ENCODE data around the gene OR5D13. TPM values are rescaled to one million over a fixed set of nuclear protein-coding genes. Genes with fewer than 3 reads are reported as not detected.

Gene OR5D13
- total and polyA plus RNA-seq, 12 donors, result not detected

GRCh38 chr11:55793321-55793720, 20.1 kb downstream of the OR5D13 start:
- no peaks in the 10 kb centered on the region for H3K27me3 ChIP-seq
- H3K9me3 ChIP-seq (replicated peaks in 1 of 3), result no peaks in the 10 kb centered on the region
- 39 to 77% (median 54%) methylated on average over 2 of the region's 2 CpGs for WGBS, 4 donors
- TF ChIP-seq POLR2A (IDR thresholded peaks at IDR 0.05), result no peak
- TF ChIP-seq, protein P1, sequence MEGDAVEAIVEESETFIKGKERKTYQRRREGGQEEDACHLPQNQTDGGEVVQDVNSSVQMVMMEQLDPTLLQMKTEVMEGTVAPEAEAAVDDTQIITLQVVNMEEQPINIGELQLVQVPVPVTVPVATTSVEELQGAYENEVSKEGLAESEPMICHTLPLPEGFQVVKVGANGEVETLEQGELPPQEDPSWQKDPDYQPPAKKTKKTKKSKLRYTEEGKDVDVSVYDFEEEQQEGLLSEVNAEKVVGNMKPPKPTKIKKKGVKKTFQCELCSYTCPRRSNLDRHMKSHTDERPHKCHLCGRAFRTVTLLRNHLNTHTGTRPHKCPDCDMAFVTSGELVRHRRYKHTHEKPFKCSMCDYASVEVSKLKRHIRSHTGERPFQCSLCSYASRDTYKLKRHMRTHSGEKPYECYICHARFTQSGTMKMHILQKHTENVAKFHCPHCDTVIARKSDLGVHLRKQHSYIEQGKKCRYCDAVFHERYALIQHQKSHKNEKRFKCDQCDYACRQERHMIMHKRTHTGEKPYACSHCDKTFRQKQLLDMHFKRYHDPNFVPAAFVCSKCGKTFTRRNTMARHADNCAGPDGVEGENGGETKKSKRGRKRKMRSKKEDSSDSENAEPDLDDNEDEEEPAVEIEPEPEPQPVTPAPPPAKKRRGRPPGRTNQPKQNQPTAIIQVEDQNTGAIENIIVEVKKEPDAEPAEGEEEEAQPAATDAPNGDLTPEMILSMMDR (IDR thresholded peaks at IDR 0.05), result no peak
- no peak overlapping the region for H3K27ac ChIP-seq
- H3K4me1 ChIP-seq (replicated peaks in 1 of 2), result no peaks in the 10 kb centered on the region
- H3K4me3 ChIP-seq, result no peak overlapping the region
- no peaks in the 10 kb centered on the region for H3K36me3 ChIP-seq (replicated peaks in 1 of 2)
- no peak for DNase-seq
- intact Hi-C loops (cut with DNase I), result no loop called here

GRCh38 chr11:55795256-55795655, 22.0 kb downstream of the OR5D13 start, which contains the start of gene OR5D14:
Gene OR5D14, plus strand, starts transcription at chr11:55795556. Its CDS starts 0 bp downstream, at chr11:55795556.
- no peak for DNase-seq
- H3K4me1 ChIP-seq (replicated peaks in 1 of 2), result no peaks in the 10 kb centered on the region
- H3K4me3 ChIP-seq, result no peak within 1 kb of the TSS
- no peak for TF ChIP-seq POLR2A (IDR thresholded peaks at IDR 0.05)
- TF ChIP-seq, protein P1 (IDR thresholded peaks at IDR 0.05), result no peak
- no peak within 1 kb of the TSS for H3K27ac ChIP-seq
- no peaks in the 10 kb centered on the region for H3K27me3 ChIP-seq
- intact Hi-C loops (cut with DNase I), result no loop called here
- no peaks in the 10 kb centered on the region for H3K36me3 ChIP-seq (replicated peaks in 1 of 2)
- no peaks in the 10 kb centered on the region for H3K9me3 ChIP-seq (replicated peaks in 1 of 3)

GRCh38 chr11:55806248-55806647, 33.0 kb downstream of the OR5D13 start:
- intact Hi-C loops (cut with DNase I), result no loop called here
- no peaks in the 10 kb centered on the region for H3K36me3 ChIP-seq (replicated peaks in 1 of 2)
- no peak overlapping the region for H3K27ac ChIP-seq
- WGBS, 4 donors, result 63 to 94% (median 91%) methylated on average over 1 of the region's 1 CpG
- TF ChIP-seq POLR2A (IDR thresholded peaks at IDR 0.05), result no peak
- TF ChIP-seq, protein P1 (IDR thresholded peaks at IDR 0.05), result no peak
- no peak for DNase-seq
- H3K27me3 ChIP-seq, result no peaks in the 10 kb centered on the region
- H3K4me3 ChIP-seq, result no peak overlapping the region
- H3K4me1 ChIP-seq (replicated peaks in 1 of 2), result no peaks in the 10 kb centered on the region
- peaks cover 0 to 6% (median 0%) of the 10 kb centered on the region in 3 donors for H3K9me3 ChIP-seq (replicated peaks in 1 of 3)

GRCh38 chr11:55811067-55811466, 37.8 kb downstream of the OR5D13 start, which contains the start of gene OR5L1:
Gene OR5L1, plus strand, starts transcription at chr11:55811367. Its CDS starts 100 bp downstream, at chr11:55811467.
- DNase-seq, result no peak
- peaks cover 0 to 6% (median 0%) of the 10 kb centered on the region in 3 donors for H3K9me3 ChIP-seq (replicated peaks in 1 of 3)
- 42 to 81% (median 78%) methylated on average over 1 of the region's 1 CpG for WGBS, 4 donors
- no peaks in the 10 kb centered on the region for H3K4me1 ChIP-seq (replicated peaks in 1 of 2)
- no peaks in the 10 kb centered on the region for H3K36me3 ChIP-seq (replicated peaks in 1 of 2)
- intact Hi-C loops (cut with DNase I), result no loop called here
- TF ChIP-seq, protein P1 (IDR thresholded peaks at IDR 0.05), result no peak
- no peak for TF ChIP-seq POLR2A (IDR thresholded peaks at IDR 0.05)
- H3K27ac ChIP-seq, result no peak within 1 kb of the TSS
- no peak within 1 kb of the TSS for H3K4me3 ChIP-seq
- no peaks in the 10 kb centered on the region for H3K27me3 ChIP-seq
